ENCODE results near the gene BCAS1. TPM values are rescaled to one million over a fixed set of nuclear protein-coding genes. Genes with fewer than 3 reads are reported as not detected.

BCAS1 gene, protein sequence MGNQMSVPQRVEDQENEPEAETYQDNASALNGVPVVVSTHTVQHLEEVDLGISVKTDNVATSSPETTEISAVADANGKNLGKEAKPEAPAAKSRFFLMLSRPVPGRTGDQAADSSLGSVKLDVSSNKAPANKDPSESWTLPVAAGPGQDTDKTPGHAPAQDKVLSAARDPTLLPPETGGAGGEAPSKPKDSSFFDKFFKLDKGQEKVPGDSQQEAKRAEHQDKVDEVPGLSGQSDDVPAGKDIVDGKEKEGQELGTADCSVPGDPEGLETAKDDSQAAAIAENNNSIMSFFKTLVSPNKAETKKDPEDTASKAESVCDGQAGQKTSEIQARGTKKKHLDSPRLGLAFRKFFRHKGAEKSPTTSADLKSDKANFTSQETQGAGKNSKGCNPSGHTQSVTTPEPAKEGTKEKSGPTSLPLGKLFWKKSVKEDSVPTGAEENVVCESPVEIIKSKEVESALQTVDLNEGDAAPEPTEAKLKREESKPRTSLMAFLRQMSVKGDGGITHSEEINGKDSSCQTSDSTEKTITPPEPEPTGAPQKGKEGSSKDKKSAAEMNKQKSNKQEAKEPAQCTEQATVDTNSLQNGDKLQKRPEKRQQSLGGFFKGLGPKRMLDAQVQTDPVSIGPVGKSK
- total RNA-seq (1 to 10 TPM; 2.4 to 3.3 TPM), polyA plus RNA-seq (ENCODE audit: insufficient read depth, low read depth, low replicate concordance) (8.8 TPM)
- long read RNA-seq, donor 1: 0 reads
- long read RNA-seq, donor 2: 0 reads

DNA sequence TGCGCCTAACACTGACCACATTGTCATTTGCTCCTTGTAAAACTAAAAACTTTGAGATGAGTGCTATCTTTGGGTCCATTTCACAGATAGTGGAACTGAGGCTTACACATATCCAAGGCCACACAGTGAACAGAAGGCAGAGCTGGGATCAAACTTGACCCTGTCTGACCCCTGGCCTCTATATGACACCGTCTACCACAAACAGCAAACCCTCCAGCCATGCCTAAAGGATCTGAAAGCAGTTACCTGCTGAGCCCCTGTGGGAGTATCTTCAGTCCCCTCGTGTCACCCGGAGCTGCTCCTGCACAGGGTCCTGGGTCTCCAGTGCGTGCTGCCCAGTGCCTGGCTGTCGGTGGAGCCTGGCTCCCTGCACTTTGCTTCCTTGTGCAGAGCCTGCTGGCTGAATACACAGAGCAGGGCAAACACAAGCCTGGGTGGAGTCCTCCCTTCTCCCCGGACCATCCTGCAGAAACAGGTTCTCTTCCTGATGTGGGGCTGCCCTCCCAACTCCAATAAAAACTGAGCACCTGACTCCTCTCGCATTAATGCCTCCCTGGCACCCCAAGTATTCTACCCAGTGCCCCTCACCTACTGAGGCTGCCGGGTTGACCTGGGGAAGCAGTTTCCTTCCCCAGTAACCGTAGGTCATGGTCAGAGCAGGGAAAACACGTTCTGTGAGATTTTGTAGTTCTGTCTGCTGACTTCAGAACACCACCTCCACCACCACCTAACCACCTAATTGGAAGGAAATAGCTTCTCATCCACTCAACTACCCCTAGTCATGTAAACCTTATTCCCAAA is at the start of gene BCAS1:
Gene BCAS1 (minus strand): TSS at position 408 of the 801 bp plus-strand sequence. CDS start 11,876 bp downstream, outside the sequence.
- intact Hi-C loops (cut with DNase I; ENCODE audit: low total_unique reads): no loop called here
- Histone ChIP-seq H3K27ac (no peak within 1 kb of the TSS), H3K4me1 (no peaks in the 10 kb centered on the region), H3K9me3 (no peaks in the 10 kb centered on the region), H3K27me3 (no peaks in the 10 kb centered on the region), H3K4me3 (no peak within 1 kb of the TSS), H3K36me3 (ENCODE audit: low read depth, missing control alignments) (no peaks in the 10 kb centered on the region)
- TF ChIP-seq, protein P1, sequence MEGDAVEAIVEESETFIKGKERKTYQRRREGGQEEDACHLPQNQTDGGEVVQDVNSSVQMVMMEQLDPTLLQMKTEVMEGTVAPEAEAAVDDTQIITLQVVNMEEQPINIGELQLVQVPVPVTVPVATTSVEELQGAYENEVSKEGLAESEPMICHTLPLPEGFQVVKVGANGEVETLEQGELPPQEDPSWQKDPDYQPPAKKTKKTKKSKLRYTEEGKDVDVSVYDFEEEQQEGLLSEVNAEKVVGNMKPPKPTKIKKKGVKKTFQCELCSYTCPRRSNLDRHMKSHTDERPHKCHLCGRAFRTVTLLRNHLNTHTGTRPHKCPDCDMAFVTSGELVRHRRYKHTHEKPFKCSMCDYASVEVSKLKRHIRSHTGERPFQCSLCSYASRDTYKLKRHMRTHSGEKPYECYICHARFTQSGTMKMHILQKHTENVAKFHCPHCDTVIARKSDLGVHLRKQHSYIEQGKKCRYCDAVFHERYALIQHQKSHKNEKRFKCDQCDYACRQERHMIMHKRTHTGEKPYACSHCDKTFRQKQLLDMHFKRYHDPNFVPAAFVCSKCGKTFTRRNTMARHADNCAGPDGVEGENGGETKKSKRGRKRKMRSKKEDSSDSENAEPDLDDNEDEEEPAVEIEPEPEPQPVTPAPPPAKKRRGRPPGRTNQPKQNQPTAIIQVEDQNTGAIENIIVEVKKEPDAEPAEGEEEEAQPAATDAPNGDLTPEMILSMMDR (IDR thresholded peaks at IDR 0.05): no peak
- no peak for TF ChIP-seq POLR2A (IDR thresholded peaks at IDR 0.05)
- no peak for DNase-seq
- WGBS, 2 donors: 69 to 72% methylated on average over 10 to 11 of the region's 11 CpGs

DNA sequence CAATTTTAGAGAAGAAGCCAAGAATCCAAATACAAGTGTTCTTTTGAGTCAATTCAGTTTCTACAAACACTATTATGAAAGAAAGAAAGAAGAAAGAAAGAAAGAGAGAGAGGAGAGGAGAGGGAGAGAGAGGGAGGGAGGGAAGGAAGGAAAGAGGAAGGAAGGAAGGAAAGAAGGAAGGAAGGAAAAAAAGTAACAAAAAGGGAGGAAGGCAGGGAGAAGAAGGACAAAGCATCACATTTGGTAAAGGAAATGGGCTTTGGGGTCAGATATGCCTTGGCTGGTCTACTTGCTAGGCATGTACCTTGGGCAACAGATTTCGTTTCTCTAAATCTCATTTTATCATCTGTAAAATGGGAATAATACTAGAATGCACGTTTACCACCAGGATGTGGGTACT is 49.4 kb upstream of the BCAS1 start:
- 73 to 94% methylated on average over 2 of the region's 2 CpGs for WGBS, 2 donors
- H3K27ac ChIP-seq: no peak overlapping the region
- no peaks in the 10 kb centered on the region for H3K27me3 ChIP-seq
- no peak for DNase-seq
- H3K4me3 ChIP-seq: no peak overlapping the region
- H3K4me1 ChIP-seq: no peaks in the 10 kb centered on the region
- intact Hi-C loops (cut with DNase I; ENCODE audit: low total_unique reads): no loop called here
- no peak for TF ChIP-seq POLR2A (IDR thresholded peaks at IDR 0.05)
- TF ChIP-seq, protein P1 (IDR thresholded peaks at IDR 0.05): no peak
- H3K36me3 ChIP-seq (ENCODE audit: low read depth, missing control alignments): no peaks in the 10 kb centered on the region
- no peaks in the 10 kb centered on the region for H3K9me3 ChIP-seq

DNA sequence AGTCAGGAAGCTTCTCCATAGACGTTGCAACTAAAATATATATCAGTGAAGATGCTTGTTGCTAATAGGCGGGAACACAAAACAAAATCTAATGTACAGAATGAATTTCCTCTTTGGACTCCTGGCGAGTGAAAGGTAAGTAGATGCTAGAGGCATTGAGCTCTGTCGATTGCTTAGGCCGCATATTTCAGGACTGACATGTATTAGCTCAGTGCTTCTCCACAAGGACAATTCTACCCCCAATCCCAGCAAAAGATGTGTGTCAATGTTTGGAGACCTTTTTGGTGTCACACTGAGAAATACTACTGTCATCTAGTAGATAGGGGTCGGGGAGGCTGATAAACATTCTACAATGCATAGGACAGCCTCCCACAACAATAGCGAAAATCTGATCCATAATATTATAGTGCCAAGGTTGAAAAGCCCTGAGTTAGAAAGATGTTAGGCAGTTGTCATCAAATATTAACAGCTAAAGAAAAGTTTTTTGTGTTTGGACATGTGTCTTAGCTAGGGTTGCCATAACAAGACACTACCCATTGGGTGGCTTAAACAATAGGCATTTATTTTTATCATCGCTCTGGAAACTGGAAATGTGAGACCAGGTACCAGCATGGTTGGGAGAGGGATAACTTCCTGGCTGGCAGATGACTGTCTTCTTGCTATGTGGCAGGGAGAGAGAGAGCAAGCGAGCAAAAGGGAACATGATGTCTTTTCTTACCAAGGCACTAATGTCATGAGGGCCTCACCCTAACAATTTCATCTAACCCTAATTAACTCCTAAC is 48.0 kb upstream of the BCAS1 start:
- intact Hi-C loops (cut with DNase I; ENCODE audit: low total_unique reads): no loop called here
- H3K9me3 ChIP-seq: no peaks in the 10 kb centered on the region
- H3K4me1 ChIP-seq: no peaks in the 10 kb centered on the region
- 78 to 79% methylated on average over 9 of the region's 9 CpGs for WGBS, 2 donors
- DNase-seq: no peak
- no peaks in the 10 kb centered on the region for H3K27me3 ChIP-seq
- no peaks in the 10 kb centered on the region for H3K36me3 ChIP-seq (ENCODE audit: low read depth, missing control alignments)
- no peak overlapping the region for H3K27ac ChIP-seq
- no peak overlapping the region for H3K4me3 ChIP-seq
- TF ChIP-seq POLR2A (IDR thresholded peaks at IDR 0.05): no peak
- TF ChIP-seq, protein P1 (IDR thresholded peaks at IDR 0.05): no peak

DNA sequence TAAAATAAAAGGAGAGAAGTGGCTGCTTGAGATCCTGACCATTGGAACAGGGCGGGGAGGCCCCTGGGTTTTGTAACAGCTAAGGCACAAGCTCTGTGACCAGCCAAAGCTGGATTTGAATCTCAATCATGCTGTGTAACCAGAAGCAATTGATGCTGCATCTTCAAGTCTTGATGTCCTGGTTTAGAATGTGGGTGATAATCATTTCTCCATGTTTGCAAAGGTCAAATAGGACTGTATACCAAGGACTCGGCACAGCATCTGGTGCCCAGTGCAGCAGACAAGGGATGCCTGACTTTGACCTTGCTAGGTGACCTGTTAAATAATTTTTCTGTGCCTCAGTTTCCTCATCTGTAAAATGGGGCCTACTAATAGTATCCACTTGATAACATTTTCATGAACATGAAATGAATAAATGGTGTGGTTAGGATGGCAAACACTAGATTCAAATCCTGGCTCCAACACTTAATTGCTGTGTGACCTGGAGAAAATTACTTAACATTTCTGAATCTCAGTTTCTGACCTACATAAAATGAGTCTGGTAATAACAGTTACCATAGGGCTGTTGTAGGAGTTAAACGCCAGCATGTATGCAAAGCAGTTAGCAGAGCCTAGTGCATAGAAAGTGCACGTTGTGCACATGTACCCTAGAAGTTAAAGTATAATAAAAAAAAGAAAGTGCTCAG is 46.3 kb upstream of the BCAS1 start:
- no peak overlapping the region for H3K4me3 ChIP-seq
- H3K36me3 ChIP-seq (ENCODE audit: low read depth, missing control alignments): no peaks in the 10 kb centered on the region
- no peak overlapping the region for H3K27ac ChIP-seq
- no peaks in the 10 kb centered on the region for H3K4me1 ChIP-seq
- no peak for DNase-seq
- no peaks in the 10 kb centered on the region for H3K9me3 ChIP-seq
- WGBS, 2 donors: 86 to 93% methylated on average over 4 of the region's 4 CpGs
- intact Hi-C loops (cut with DNase I; ENCODE audit: low total_unique reads): no loop called here
- no peaks in the 10 kb centered on the region for H3K27me3 ChIP-seq
- TF ChIP-seq POLR2A (IDR thresholded peaks at IDR 0.05): no peak
- TF ChIP-seq, protein P1 (IDR thresholded peaks at IDR 0.05): no peak
